Activated gamma-delta T cell (primary cell): ENCODE results near the gene MYCBP2.
A peak's percentile ranks its signal among the peaks of the same experiment; 100 is the strongest.
"Not testable (repeated sequence)": the region's sequence is repeated elsewhere in the genome, so short reads cannot be mapped to it uniquely, and the experiment has no call there.

Experiments
- DNase-seq: peaks from one replicate; lab custom pipeline; 2025; lab: John Stamatoyannopoulos, UW

MYCBP2 gene

DNA sequence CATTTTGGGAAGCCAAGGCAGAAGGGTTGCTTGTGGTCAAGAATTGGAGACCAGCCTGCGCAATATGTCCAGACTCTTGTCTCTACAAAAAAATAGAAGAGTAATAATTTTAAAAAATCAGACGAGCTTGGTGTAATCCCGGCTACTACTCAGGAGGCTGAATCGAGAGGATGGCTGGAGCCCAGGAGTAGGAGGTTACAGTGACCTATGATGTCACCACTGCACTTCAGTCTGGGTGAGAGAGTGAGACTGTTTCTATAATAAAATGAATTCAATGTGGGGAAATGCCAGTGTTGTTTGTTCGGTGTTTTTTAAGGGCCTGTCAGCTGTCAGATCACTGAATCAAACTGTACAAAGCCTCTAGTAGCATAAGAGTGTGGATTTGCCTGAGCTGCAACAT lies 298.7 kb downstream of the MYCBP2 start:
- DNase-seq, result no peak

DNA sequence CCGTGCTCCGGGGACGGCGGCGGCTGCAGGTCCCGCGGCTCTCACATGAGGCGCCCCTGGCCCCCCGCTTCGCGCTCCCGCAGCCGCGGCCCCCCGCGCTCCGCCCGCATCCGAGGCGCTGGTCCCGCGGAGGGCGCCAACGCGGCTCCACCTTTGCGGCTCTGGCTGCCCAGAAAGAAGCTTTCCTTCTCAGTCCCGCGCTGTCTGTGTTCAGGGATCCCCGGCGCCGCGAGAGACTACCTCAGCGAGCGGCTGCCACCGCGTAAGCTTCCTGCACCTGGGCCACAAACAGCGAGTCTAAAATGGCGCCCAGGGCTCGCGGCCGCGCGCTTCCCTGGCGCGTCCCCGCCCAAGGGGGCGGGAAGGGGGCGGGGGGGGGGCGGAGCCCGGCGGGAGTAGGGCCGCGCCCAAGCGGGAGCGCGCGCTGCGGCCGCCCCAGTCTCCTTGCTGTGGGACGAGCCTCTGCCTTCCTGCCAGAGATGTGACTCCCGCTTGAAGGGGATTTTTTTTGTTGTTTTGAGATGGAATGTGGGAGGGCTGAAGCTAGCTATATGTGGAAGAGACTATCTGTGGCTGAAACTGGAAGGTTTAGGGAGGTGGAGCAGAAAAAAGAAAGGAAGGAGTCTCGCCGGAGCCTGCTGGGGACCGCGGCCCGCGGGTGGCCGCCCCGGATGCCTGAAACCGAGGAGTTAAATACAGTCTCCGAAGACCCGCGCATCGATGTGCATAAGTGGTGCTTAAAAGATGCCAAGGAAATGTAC lies 299.9 kb downstream of the MYCBP2 start, which contains the start of gene FBXL3:
FBXL3 (minus strand) TSS at position 299 of the 761 bp plus-strand sequence. CDS start 5,299 bp downstream, outside the sequence.
- peak; percentile 72 for DNase-seq

GRCh38 chr13:77026255-77026860 lies 300.5 kb downstream of the MYCBP2 start:
- DNase-seq, result peak; percentile 56

GRCh38 chr13:77022341-77022740 lies 304.6 kb downstream of the MYCBP2 start:
- DNase-seq, result no peak

GRCh38 chr13:77019756-77020155 lies 307.1 kb downstream of the MYCBP2 start:
- DNase-seq, result no peak

DNA sequence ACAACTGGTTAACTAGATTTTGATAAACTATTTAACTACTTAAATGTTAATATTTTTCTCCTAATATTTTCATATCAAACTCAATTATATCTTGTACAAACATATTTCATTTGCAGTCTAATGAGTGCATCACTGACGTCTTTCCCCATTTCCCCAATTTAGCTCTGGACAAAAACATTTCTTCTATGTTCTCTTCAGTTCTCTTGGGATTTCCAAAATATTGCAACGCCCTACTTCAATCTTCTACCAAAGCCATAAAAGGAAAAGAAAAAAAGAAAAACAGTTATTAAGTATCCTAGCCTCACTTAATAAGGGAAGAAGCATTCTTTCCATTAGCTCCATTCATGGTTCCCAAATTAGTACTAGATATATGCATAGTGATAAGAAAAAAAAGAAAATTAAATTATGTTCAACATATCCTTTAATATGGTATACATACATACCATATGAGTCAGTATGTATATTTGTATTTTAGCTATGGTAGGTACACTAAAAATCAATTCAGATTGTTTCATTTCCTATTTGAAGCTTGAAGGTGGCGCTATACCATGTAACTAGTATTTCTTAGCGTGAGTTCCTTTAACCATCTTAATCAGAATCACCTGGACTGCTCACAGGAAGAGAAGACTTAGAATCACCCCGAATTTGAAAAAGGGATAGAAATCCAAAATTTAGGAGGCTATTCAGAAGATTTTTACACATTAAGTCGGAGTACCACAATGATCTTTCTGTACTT lies 309.8 kb downstream of the MYCBP2 start:
- DNase-seq, result no peak

DNA sequence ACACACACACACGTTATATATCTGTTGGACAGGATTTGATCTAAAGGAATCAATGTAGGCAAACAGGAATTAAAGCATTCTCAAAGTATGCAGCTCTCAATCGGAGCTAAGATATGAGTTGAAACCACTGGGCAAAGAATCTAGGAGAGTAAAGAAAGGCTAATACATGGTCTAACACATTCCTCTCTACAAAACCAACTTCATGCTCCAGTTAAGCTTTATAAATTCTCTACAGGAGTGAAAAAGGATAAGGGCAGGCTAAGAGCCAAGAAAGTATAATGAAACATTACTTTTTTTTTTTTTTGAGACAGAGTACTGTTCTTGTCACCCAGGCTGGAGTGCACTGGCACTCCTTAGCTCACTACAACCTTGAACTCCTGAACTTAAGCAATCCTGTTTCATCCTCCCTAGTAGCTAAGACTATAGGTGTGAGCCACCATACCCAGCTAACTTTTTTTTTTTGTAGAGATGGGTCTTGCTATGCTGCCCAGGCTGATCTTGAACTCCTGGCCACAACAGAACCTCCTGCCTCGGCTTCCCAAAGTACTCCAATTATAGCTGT lies 310.6 kb downstream of the MYCBP2 start:
- no peak for DNase-seq

DNA sequence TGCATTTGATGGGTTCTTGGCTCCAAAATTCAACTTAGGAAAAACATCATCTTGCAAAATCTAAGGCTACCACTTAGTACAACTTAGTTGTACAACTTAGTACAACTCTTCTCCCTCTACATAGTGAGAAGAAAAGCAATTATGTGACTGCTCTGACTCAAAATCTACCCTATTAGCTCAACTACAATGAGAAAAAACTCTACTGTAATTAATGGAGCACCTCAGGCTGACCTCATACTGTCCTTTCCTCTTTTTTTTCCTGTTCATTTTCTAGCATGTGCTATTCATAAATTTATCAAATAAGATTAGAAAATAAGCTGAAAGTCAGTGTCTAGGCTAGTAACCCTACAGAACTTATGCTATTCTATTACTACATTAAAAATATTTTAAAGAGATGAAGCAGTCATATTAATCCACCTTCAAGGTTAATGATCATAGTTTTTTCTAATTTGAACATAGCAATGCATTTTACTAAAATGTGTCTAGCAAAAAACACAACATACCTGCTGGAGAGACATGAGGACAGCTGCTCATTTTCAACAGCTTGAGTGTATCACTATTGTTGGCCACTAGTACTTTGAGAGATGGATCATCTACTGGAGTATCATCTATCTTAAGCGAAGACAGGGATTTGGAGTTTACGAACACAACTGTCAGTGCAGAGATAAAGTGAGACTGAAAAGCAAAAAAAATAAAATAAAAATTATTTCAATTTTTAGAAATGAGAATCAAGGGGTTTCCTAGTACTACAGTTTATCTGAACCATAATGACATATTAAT lies 311.8 kb downstream of the MYCBP2 start:
- DNase-seq, result no peak

DNA sequence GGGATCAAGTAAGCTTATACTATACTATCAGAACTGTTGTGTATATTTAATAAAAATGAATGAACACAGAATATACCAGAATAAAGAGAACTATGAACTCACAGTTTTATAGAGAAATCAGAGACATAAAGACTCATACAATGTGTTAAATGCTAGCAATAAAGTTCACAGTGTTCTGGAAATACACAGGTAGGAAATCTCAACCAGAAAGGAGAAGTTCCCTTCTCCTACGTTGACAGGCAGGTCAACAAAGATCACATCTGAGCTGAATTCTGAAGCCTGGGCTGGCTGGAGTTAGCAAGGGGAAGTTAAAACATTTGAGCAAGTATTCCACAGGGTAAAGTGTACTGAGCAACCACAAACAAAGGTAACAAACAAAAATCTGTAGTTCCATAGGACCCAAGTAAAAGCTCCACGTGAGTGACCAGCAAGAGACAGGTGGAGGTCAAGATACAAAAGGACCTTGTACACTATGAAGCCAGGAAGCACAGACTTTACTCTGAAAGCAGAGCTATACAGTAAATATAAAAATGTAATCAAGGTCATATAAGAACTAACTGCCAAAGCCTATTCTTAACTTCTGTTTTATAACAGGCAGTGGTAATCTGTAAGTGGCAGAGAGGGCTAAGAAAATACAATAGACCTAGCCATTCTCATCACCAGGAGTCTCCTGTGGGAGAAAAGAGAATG lies 312.9 kb downstream of the MYCBP2 start:
- no peak for DNase-seq

DNA sequence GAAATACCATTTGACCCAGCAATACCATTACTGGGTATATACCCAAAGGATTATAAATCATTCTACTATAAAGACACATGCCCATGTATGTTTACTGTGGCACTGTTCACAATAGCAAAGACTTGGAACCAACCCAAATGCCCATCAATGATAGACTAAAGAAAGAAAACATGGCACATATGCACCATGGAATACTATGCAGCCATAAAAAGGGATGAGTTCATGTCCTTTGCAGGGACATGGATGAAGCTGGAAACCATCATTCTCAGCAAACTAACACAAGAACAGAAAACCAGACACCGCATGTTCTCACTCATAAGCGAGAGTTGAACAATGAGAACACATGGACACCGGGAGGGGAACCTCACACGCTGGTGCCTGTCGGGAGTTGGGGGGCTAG lies 317.2 kb downstream of the MYCBP2 start:
- not testable (repeated sequence) for DNase-seq

DNA sequence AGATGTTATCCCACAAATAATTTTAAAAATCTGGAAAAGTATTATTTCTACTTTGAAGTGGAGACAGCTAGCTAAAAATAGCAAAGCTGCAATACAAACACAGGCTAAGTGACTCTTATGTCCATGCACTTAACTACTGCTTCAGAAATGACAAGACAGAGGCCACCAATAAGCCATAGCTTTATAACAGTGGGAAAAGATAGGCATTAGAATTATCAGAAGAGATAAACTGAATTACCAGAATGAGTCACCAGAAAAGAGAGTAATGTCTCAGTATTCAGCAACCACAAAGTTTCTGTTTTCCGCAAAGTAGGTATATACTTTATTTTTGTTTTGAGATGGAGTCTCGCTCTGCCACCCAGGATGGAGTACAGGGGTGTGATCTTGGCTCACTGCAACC lies 317.9 kb downstream of the MYCBP2 start:
- DNase-seq, result no peak

DNA sequence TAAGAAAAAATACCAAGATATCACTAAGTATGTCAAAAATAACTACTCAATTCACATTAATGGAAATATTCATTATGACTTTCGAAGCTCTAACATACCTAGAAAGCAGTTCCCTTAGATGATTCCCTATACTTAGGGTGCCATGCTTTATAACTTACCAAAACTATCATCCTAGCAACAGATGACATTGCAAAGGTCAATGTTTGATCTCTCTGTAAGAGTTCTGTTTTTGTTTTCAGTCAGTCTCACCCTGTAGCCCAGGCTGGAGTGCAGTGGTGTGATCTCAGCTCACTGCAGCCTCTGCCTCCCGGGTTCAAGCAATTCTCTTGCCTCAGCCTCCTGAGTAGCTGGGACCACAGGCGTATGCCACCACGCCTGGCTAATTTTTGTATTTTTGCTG lies 318.6 kb downstream of the MYCBP2 start:
- DNase-seq, result not testable (repeated sequence)

DNA sequence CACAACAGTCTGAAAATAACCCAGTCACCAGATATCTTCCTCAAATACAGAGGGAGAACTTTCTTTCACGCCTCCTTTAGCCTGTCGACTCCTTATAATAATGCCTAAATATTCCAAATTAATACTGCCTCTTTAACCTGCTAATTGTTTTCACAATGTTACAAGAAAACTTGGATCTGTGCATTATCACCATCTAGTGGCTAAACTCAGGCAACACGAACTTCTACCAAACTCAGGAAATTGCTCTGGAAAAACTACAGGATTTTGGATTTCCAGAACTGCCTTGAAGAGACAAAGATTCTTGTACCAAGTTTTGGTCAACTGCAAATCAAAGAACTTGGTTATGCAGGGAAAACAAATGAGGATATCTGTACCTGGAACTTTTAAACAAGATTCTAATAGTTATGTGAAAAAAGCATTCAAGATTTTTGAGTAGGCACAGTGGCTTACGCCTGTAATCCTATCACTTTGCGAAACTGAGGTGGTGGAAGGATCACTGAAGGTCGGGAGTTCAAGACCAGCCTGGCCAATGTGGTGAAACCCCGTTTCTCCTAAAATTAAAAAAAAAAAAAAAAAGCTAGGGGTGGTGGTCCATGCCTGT lies 324.2 kb downstream of the MYCBP2 start:
- no peak for DNase-seq

DNA sequence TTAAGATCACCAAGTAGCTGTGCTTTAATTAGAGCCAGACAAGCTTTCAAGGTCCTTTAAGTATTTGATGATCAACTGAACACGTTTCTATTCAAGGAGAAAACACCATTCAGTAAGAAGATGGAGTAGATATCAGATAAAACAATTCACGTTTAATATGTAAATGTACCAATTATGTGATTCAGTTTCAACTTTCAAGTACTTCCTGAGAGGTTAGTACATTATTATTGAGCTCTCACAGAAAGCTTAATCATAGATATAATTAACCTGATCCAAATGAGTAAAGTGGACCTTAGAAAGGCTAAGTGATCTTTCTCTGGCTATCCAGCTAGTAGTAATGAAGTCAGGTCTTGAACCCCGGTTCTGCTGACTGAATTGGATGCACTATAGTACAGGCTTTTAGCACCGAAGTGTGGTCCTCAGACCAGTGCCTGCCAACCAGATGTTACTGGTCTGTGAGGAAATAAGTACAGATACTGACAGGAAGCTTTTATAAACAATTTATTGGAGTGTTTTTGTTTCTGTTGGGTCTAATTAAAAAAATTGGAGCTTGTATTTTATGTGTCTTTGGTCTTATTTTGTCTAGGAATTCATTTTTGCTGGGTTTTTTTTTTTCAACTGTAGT lies 324.8 kb downstream of the MYCBP2 start:
- DNase-seq, result no peak

GRCh38 chr13:77001540-77001939 lies 325.4 kb downstream of the MYCBP2 start:
- no peak for DNase-seq

DNA sequence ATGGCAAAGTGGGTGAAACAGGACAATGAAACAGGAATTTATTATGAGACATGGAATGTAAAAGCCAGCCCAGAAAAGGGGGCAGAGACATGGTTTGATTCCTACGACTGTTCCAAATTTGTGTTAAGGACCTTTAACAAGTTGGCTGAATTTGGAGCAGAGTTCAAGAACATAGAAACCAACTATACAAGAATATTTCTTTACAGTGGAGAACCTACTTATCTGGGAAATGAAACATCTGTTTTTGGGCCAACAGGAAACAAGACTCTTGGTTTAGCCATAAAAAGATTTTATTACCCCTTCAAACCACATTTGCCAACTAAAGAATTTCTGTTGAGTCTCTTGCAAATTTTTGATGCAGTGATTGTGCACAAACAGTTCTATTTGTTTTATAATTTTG lies 326.4 kb downstream of the MYCBP2 start:
- DNase-seq, result no peak
